Mammary epithelial cell (primary cell): ENCODE results near the gene FASTK.

Experiments used
- EZH2 ChIP-seq: IDR thresholded peaks from 2 replicates; pipeline ENCODE4 v1.6.1; 2012; ENCODE audit warnings: low read length, inconsistent platforms, borderline replicate concordance
- TF ChIP-seq, protein P1 (sequence below), 2 donors: IDR thresholded peaks in 1 of 2; conservative IDR thresholded peaks in 1 of 2; 2 replicates each; pipeline ENCODE4 v1.5.1; 2011 to 2012; ENCODE audit warnings: inconsistent platforms in 2 of 2, low read length in 2 of 2, mild to moderate bottlenecking in 2 of 2, control low read depth in 1 of 2, low read depth in 1 of 2; ENCODE audit not compliant: insufficient read depth in 1 of 2; ENCODE audit errors: extremely low read depth in 1 of 2

DNA sequence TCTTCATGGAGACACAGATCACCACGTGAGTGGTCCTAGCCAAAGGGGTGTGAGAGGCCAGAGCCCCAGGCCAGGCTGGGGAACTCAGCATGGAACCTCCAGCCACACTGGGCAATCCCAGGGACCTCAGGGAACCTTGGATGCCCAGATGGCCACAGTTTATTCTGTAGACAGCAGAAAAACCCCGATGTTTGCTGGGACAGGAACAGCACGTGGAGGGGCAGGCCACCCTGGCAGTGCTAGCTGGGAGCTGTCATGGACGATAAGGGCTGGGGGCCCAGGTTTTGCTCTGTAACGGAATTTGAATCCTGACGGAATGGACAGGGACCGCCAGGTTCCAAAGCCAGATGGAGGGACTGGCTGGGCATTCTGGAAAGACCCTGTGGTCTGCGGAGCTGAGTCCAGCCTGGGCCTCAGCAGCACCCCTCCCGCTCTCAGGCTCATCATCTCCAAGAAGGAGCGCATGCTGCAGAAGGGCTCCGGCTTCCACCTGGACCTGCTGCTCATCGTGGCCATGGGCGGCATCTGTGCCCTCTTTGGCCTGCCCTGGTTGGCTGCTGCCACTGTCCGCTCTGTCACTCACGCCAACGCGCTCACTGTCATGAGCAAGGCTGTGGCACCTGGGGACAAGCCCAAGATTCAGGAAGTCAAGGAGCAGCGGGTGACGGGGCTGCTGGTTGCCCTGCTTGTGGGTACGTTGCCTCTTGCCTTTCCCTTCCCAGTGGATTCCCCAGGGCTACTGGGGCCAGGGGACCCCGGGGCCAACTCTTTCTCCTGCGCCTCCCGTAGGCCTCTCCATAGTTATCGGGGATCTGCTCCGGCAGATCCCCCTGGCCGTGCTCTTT, 5.6 kb downstream of the FASTK start:
- TF ChIP-seq, protein P1, sequence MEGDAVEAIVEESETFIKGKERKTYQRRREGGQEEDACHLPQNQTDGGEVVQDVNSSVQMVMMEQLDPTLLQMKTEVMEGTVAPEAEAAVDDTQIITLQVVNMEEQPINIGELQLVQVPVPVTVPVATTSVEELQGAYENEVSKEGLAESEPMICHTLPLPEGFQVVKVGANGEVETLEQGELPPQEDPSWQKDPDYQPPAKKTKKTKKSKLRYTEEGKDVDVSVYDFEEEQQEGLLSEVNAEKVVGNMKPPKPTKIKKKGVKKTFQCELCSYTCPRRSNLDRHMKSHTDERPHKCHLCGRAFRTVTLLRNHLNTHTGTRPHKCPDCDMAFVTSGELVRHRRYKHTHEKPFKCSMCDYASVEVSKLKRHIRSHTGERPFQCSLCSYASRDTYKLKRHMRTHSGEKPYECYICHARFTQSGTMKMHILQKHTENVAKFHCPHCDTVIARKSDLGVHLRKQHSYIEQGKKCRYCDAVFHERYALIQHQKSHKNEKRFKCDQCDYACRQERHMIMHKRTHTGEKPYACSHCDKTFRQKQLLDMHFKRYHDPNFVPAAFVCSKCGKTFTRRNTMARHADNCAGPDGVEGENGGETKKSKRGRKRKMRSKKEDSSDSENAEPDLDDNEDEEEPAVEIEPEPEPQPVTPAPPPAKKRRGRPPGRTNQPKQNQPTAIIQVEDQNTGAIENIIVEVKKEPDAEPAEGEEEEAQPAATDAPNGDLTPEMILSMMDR (conservative IDR thresholded peaks at IDR 0.05 in 1 of 2, IDR thresholded peaks at IDR 0.05 in 1 of 2; ENCODE audit: extremely low read depth in 1 of 2, insufficient read depth in 1 of 2, low read depth in 1 of 2, low read length in 2 of 2): no peak
- TF ChIP-seq EZH2: no peak
